SK-N-MC (cell line): ENCODE data around the gene IQCF2.

Experiments used
- EZH2 ChIP-seq: fragments of 200-600 bp; sonication (generic); IDR thresholded peaks from one replicate; pipeline ENCODE4 v1.6.1; 2017; ENCODE audit warnings: antibody characterized with exemption
- POLR2AphosphoS5 ChIP-seq: IDR thresholded peaks from 2 replicates; pipeline ENCODE4 v1.6.1; 2012; ENCODE audit warnings: mild to moderate bottlenecking, low read depth, low read length, borderline replicate concordance

DNA sequence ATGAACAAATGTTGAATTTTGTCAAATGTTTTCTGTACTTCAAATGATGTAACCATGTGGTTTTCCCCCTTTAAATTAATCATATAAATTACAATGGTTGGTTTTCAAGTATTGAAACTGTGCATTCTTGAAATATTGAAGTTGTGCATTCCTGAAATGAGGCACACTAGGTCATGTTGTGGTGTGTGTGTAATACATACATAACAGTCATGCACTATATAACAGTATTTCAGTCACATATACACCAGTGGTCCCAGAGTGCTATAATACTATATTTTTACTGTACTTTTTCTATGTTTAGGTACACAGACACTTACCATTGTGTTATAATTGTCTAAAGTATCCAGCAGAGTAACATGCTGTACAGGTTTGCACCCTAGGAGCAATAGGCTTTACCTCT is 25.0 kb downstream of the IQCF2 start:
- TF ChIP-seq POLR2AphosphoS5 (no peak), EZH2 (no peak)
